Neuronal stem cell (in vitro differentiated cells): Measurements from ENCODE around the gene EHBP1L1.

Experiments used
- DNase-seq: peaks from one replicate; pipeline ENCODE4 v3.0.0-alpha.2; 2013; ENCODE audit warnings: low spot score
- H2AFZ ChIP-seq: one replicate; pipeline ENCODE4 v1.6.1; 2013; ENCODE audit warnings: mild to moderate bottlenecking, low read length, inconsistent platforms
- H2AK5ac ChIP-seq: 2 replicates; pipeline ENCODE4 v1.6.1; 2013; ENCODE audit warnings: low read depth, mild to moderate bottlenecking, inconsistent platforms, low read length, moderate library complexity, mixed read lengths
- H2BK120ac ChIP-seq: 2 replicates; pipeline ENCODE4 v1.6.1; 2013; ENCODE audit warnings: low read depth, mild to moderate bottlenecking, inconsistent platforms, low read length, moderate library complexity, mixed read lengths
- H2BK12ac ChIP-seq: one replicate; pipeline ENCODE4 v1.6.1; 2013; ENCODE audit warnings: low read length, inconsistent platforms
- H2BK15ac ChIP-seq: 2 replicates; pipeline ENCODE4 v1.6.1; 2013; ENCODE audit warnings: mild to moderate bottlenecking, low read length, inconsistent platforms, mixed read lengths
- H2BK5ac ChIP-seq: one replicate; pipeline ENCODE4 v1.6.1; 2013; ENCODE audit warnings: inconsistent platforms, mild to moderate bottlenecking, low read length, moderate library complexity
- H3K14ac ChIP-seq: one replicate; pipeline ENCODE4 v1.6.1; 2013; ENCODE audit warnings: low read length, inconsistent platforms
- H3K18ac ChIP-seq: 2 replicates; pipeline ENCODE4 v1.6.1; 2013; ENCODE audit warnings: low read length, inconsistent platforms
- H3K23ac ChIP-seq: 2 replicates; pipeline ENCODE4 v1.6.1; 2013; ENCODE audit warnings: low read depth, mild to moderate bottlenecking, mixed read lengths, low read length, inconsistent platforms; ENCODE audit not compliant: poor library complexity
- H3K27ac ChIP-seq: replicated peaks from 3 replicates; pipeline ENCODE4 v1.5.1; 2013; ENCODE audit warnings: low read length, inconsistent platforms
- H3K27me3 ChIP-seq, 3 experiments: 2 replicates each; pipeline ENCODE4 v1.6.1; 2013; ENCODE audit warnings: low read length in 3 of 3, mild to moderate bottlenecking in 2 of 3, inconsistent platforms in 1 of 3, low read depth in 1 of 3, mixed read lengths in 1 of 3, moderate library complexity in 1 of 3; ENCODE audit not compliant: control insufficient read depth in 3 of 3, insufficient read depth in 3 of 3
- H3K36me3 ChIP-seq, 2 donors: replicated peaks in 1 of 2; 2 replicates each; pipeline ENCODE4 v1.6.1; 2013; ENCODE audit warnings: low read length in 2 of 2; ENCODE audit not compliant: control insufficient read depth in 2 of 2, insufficient read depth in 2 of 2
- H3K4ac ChIP-seq: 2 replicates; pipeline ENCODE4 v1.6.1; 2013; ENCODE audit warnings: inconsistent platforms, mild to moderate bottlenecking, low read length, moderate library complexity
- H3K4me1 ChIP-seq, 2 donors: 1 replicate in 1 of 2; 2 replicates in 1 of 2; pipeline ENCODE4 v1.6.1; 2013; ENCODE audit warnings: low read length in 2 of 2, low read depth in 1 of 2; ENCODE audit not compliant: control insufficient read depth in 2 of 2, insufficient read depth in 1 of 2
- H3K4me2 ChIP-seq: one replicate; pipeline ENCODE4 v1.6.1; 2013; ENCODE audit warnings: mild to moderate bottlenecking, low read length, inconsistent platforms; ENCODE audit not compliant: insufficient read depth, poor library complexity, severe bottlenecking
- H3K4me3 ChIP-seq, 2 donors: 2 replicates each; pipeline ENCODE4 v1.5.1; 2013; ENCODE audit warnings: low read length in 2 of 2, mild to moderate bottlenecking in 2 of 2, inconsistent platforms in 1 of 2, moderate library complexity in 1 of 2
- H3K79me1 ChIP-seq: one replicate; pipeline ENCODE4 v1.6.1; 2013; ENCODE audit warnings: low read depth, mild to moderate bottlenecking, inconsistent platforms, low read length, moderate library complexity
- H3K9ac ChIP-seq: one replicate; pipeline ENCODE4 v1.6.1; 2013; ENCODE audit warnings: mild to moderate bottlenecking, low read depth, low read length, inconsistent platforms; ENCODE audit not compliant: poor library complexity
- H3K9me3 ChIP-seq, 2 donors: replicated peaks in 1 of 2; 2 replicates each; pipeline versions ENCODE3 to v1.6.1; 2013; ENCODE audit warnings: low read length in 2 of 2, mild to moderate bottlenecking in 2 of 2, inconsistent platforms in 1 of 2, low read depth in 1 of 2, mixed read lengths in 1 of 2, moderate library complexity in 1 of 2; ENCODE audit not compliant: control insufficient read depth in 2 of 2, insufficient read depth in 1 of 2
- H4K8ac ChIP-seq: one replicate; pipeline ENCODE4 v1.6.1; 2013; ENCODE audit warnings: low read depth, mild to moderate bottlenecking, inconsistent platforms, low read length, moderate library complexity
- H4K91ac ChIP-seq: one replicate; pipeline ENCODE4 v1.6.1; 2013; ENCODE audit warnings: low read length, low read depth, mild to moderate bottlenecking, inconsistent platforms; ENCODE audit not compliant: poor library complexity
- WGBS, 2 donors: extraction: QIAGEN DNeasy Blood & Tissue Kit; methylation state at CpG; one replicate each; pipeline ENCODE4 v1.1.7; 2013; ENCODE audit warnings: missing lambda C conversion rate in 2 of 2, mixed read lengths in 1 of 2; ENCODE audit not compliant: insufficient read length in 2 of 2, insufficient replicate concordance in 1 of 2; ENCODE audit errors: extremely low coverage in 2 of 2; 5-methylcytosine and 5-hydroxymethylcytosine counted together

EHBP1L1 gene

GRCh38 chr11:65553301-65554001 lies 22.4 kb upstream of the EHBP1L1 start:
- Histone ChIP-seq H2AK5ac (peak overlapping the region; percentile 91), H3K9me3 (no peaks in the 10 kb centered on the region), H3K4me1 (peaks cover 17 to 18% of the 10 kb centered on the region in 2 donors), H3K27me3 (peaks cover 0 to 22% (median 0%) of the 10 kb centered on the region in 3 experiments), H3K14ac (no peak overlapping the region), H2BK120ac (peak overlapping the region; percentile 48), H4K91ac (peak overlapping the region; percentile 64), H3K18ac (peak overlapping the region; percentile 95), H3K9ac (peak overlapping the region; percentile 72), H2AFZ (no peak overlapping the region), H3K4me3 (no peak overlapping the region), H2BK12ac (peak overlapping the region; percentile 52), H2BK5ac (peak overlapping the region; percentile 56), H3K27ac (no peak overlapping the region), H4K8ac (no peak overlapping the region), H3K36me3 (peaks cover 0 to 12% of the 10 kb centered on the region in 2 donors), H3K4me2 (peak overlapping the region; percentile 75), H3K23ac (no peak overlapping the region), H2BK15ac (peak overlapping the region; percentile 74), H3K79me1 (no peaks in the 10 kb centered on the region), H3K4ac (no peak overlapping the region)
- no CpG with 5 or more reads among the region's 37 CpGs for WGBS, 2 donors
- no peak for DNase-seq

DNA sequence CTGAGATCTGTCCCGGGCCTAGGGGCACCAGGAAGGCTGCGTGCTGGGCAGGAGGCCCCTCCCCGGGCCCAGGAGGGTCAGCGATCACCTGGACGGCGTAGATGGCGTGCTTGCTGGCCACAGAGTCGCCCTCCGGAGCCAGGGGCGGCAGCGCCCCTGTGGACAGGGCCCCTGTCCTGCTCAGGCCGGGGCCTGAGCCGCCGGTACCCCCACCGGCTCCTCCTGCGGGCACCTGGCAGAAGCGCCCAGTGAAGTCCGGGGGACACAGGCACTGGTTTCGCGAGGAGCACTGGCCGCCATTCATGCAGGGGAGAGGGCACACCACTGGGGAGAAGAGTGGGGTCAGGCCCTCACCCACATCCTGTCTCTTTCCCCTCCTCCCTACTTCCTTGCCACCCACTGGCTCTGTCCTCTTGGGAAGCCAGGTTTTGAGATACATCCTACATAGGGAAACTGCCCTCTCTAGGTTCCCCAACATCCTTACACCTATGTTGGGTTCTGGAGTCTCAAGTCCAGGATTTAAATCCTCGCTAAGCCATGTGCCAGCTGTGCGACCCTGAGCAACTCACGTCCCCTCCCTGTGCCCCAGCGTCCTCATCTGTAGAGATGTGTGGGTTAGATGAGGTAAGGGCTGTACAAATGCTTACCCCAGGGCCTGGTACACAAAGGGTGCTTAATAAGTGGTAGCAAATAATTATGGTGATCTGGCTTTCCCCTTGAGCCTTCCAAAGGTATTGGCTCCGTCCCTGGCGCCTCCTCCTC lies 21.6 kb upstream of the EHBP1L1 start:
- Histone ChIP-seq H2BK15ac (peak overlapping the region; percentile 65), H3K18ac (peak overlapping the region; percentile 85), H2BK5ac (peak overlapping the region; percentile 56), H2AK5ac (peak overlapping the region; percentile 93), H2AFZ (no peak overlapping the region), H4K8ac (no peak overlapping the region), H4K91ac (peak overlapping the region; percentile 64), H3K9me3 (no peaks in the 10 kb centered on the region), H3K9ac (peak overlapping the region; percentile 72), H3K27me3 (peaks cover 0 to 14% (median 0%) of the 10 kb centered on the region in 3 experiments), H3K79me1 (no peaks in the 10 kb centered on the region), H3K23ac (no peak overlapping the region), H3K4ac (peak overlapping the region; percentile 76), H3K4me1 (peaks cover 23% of the 10 kb centered on the region in 2 donors), H3K36me3 (peaks cover 0 to 7% of the 10 kb centered on the region in 2 donors), H3K27ac (no peak overlapping the region), H3K14ac (no peak overlapping the region), H3K4me2 (peak overlapping the region; percentile 75), H3K4me3 (no peak overlapping the region), H2BK12ac (peak overlapping the region; percentile 77), H2BK120ac (no peak overlapping the region)
- no peak for DNase-seq
- WGBS, 2 donors = no CpG with 5 or more reads among the region's 27 CpGs

DNA sequence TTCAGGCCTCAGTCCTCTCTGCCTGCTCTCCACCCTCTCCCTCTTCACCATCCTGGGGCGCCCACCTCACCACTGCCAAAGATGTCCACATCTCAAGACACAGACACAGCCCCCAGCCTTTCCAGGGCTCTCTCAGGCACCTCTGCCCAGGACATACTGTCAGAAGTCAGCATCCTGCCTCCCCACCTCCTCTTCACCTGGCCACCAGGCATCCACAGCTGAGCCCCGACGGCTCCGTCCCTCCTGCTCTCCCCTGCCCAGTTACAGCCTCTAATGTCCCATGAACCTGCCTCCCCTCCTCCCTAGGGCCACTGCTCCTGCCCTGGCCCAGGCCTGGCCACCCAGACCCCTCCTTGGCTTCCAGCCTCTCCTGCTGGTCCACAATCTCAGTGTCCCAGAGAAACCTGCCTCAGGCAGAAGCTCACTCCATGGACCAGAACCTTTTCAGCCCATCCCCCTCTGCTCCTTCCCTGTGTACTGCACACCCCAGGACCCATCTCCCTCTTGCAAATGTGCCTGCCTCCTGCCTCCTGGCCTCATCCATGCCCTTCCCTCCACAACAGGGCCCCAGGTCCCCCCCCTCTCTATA lies 20.9 kb upstream of the EHBP1L1 start:
- Histone ChIP-seq H4K91ac (no peak overlapping the region), H3K36me3 (peaks cover 0 to 3% of the 10 kb centered on the region in 2 donors), H3K14ac (peak overlapping the region; percentile 42), H3K18ac (peak overlapping the region; percentile 50), H4K8ac (no peak overlapping the region), H3K27ac (no peak overlapping the region), H3K4me2 (no peak overlapping the region), H2AK5ac (peak overlapping the region; percentile 30), H3K9me3 (no peaks in the 10 kb centered on the region), H3K27me3 (peaks cover 0 to 13% (median 0%) of the 10 kb centered on the region in 3 experiments), H3K9ac (no peak overlapping the region), H3K4me1 (peaks cover 25 to 28% of the 10 kb centered on the region in 2 donors), H2AFZ (no peak overlapping the region), H3K79me1 (no peaks in the 10 kb centered on the region), H2BK120ac (no peak overlapping the region), H2BK15ac (peak overlapping the region; percentile 65), H2BK5ac (no peak overlapping the region), H3K23ac (peak overlapping the region; percentile 20), H3K4me3 (peak overlapping the region in 1 of 2 donors; percentile 12), H2BK12ac (peak overlapping the region; percentile 79), H3K4ac (no peak overlapping the region)
- no CpG with 5 or more reads among the region's 4 CpGs for WGBS, 2 donors
- DNase-seq = no peak
